G401.6 (cell line): Measurements from ENCODE around the gene HERC4.

Source experiments
- FAIRE-seq: peaks from 2 replicates; lab custom pipeline; 2012; peaks lifted over from hg19 to GRCh38; lab: Jason Lieb, UNC

HERC4 gene

GRCh38 chr10:68074775-68075549, at the start of gene HERC4:
Gene HERC4, minus strand, starts transcription at chr10:68075283. Its CDS starts 2,175 bp downstream, at chr10:68073108.
- no peak for FAIRE-seq

GRCh38 chr10:68124718-68125117, 49.6 kb upstream of the HERC4 start:
- no peak for FAIRE-seq

DNA sequence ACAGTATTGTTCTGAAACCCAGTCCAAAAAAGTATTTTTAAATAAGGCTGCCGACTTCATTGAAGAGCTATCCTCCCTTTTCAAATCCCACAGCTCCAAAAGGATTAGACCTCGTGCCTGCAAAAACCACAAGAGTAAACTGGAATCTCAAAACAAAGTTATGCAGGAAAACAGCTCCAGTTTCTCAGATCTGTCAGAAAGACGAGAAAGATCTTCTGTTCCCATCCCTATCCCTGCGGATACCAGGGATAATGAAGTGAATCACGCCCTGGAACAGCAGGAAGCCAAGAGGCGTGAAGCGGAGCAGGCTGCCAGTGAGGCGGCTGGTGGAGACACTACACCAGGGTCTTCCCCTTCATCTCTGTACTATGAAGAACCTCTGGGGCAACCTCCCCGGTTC, 46.8 kb upstream of the HERC4 start:
- no peak for FAIRE-seq

DNA sequence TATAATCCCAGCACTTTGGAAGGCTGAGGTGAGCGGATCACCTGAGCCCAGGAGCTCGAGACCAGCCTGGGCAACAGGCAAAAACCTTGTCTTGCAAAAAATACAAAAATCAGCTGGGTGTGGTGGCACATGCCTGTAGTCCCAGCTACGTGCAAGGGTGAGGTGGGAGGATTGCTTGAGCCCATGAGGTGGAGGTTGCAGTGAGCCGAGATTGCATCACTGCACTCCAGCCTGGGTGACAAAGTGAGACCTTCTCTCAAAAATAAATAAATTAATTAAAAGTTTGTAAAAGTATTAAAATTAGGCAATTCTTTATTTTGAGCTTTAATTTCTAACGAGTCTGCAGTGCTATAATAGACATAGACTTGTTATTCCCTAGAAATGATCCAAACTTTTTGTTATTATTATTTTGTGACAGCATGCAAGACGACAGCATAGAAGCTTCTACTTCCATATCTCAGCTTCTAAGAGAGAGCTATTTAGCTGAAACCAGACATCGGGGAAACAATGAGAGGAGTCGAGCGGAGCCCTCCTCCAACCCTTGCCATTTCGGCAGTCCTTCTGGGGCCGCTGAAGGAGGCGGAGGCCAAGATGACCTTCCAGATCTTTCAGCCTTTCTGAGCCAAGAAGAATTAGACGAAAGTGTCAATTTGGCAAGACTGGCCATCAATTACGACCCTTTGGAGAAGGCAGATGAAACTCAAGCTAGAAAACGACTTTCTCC, 46.1 kb upstream of the HERC4 start:
- FAIRE-seq: no peak

- FAIRE-seq: no peak
Measured at GRCh38 chr10:68118657-68119056, 43.6 kb upstream of the HERC4 start.

- FAIRE-seq: no peak
Measured at GRCh38 chr10:68112837-68113236, 37.8 kb upstream of the HERC4 start.

GRCh38 chr10:68111584-68111983, 36.5 kb upstream of the HERC4 start:
- no peak for FAIRE-seq

DNA sequence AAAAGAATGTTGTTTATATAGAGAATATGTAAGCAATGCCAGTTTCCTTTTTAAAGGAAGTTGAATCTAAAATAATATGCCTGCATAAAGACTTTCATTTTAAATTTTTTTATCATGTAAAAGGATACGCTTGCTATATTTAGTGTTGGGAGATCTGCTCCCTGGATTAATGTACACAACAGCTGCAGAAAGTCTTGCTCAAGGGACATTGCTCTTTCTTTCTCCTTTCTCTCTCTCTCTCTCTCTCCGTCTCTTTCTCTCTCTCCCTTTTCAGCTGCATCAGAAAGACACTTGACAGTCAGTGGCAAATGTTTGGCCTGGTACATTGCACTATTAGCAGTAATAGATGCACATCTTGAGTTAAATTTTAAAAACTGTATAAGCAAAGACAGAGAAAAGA, 34.9 kb upstream of the HERC4 start:
- no peak for FAIRE-seq

- no peak for FAIRE-seq
Measured at GRCh38 chr10:68109331-68109730, 34.2 kb upstream of the HERC4 start, which contains the start of gene MYPN. Gene MYPN, plus strand, starts transcription at chr10:68109488. Its CDS starts 11,951 bp downstream, at chr10:68121439.

GRCh38 chr10:68108653-68109052, 33.6 kb upstream of the HERC4 start:
- no peak for FAIRE-seq

- FAIRE-seq: no peak
Measured at GRCh38 chr10:68108051-68108450, 33.0 kb upstream of the HERC4 start.

DNA sequence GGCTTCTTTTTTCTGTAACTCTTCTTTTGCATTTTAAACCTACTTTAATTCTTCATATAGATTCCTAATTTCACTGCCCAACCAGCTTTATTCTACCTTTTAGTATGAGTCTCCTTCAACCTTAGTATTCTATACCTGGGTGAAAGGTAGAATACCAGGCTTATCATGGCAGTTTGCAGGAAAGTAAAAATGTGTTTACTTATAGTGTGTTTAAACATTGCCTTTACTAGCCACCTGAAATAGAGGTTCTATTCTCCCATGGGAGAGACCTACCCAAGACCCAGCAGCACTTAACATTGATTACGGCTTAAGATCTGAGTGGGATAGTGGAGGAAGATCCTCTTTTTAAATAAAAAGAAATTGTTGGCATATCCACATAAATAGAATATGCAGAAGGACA, 32.6 kb upstream of the HERC4 start:
- FAIRE-seq: no peak

DNA sequence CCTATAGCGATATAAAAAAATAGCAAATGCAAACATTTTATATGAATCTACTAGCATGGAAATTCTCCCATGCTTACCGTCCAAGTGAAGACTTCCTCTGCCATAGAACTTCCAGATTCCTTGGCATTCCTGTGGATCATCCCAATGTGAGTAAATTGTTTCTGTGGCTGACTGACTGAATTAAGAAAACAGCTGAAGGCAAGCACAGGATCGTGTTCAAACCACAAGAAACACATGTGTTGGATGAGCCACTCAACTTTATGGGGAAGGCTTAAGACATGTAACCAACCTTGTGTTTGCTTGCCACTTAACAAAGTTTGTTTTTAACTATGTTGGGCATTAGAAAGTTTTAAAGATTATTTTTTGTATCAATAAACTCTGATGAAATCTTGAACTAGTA, 31.6 kb upstream of the HERC4 start:
- no peak for FAIRE-seq

DNA sequence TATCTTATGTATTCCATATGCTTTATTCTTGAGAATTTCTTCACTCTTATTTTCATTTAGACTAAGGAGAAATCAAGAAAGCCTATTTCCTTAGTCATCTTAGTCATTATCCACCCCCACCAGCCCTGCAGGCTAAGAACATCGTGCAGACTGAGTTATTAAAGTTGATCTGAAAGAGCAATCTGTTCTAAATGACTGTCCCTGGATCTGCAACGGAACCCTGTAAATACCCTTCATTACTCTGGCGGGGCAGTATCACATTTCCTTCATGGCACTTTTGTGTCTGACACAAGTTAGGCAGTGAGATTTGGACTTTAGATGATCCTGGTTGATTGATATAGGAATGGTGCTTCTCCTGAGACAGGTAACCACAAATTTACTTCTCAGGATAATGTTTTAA, 30.7 kb upstream of the HERC4 start:
- FAIRE-seq: no peak

GRCh38 chr10:68103901-68104300, 28.8 kb upstream of the HERC4 start:
- peak; percentile 27 for FAIRE-seq

DNA sequence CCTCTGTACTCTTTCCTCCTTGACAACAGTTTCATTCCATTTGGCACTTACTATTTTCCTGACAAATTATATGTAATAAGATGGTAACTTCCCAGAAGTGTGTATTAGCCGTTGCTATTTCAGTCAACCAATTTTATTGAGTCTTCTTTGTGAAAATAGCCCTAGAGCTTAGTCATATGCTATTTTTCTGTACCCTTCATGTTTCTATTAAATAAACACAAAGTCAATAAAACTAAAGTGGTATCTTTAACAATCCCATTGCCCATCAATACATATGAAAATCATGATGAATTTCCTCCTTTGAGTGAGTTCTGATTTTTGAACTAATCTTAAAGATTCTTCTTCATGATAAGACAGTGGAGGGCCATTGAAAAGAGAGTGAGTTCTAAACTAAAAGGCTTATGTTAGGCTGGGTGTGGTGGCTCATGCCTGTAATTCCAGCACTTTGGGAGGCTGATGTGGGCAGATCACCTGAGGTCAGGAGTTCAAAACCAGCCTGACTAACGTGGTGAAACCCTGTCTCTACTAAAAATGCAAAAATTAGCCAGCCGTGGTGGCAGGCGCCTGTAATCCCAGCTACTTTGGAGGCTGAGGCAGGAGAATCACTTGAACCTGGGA, 28.3 kb upstream of the HERC4 start:
- FAIRE-seq: peak; percentile 87

DNA sequence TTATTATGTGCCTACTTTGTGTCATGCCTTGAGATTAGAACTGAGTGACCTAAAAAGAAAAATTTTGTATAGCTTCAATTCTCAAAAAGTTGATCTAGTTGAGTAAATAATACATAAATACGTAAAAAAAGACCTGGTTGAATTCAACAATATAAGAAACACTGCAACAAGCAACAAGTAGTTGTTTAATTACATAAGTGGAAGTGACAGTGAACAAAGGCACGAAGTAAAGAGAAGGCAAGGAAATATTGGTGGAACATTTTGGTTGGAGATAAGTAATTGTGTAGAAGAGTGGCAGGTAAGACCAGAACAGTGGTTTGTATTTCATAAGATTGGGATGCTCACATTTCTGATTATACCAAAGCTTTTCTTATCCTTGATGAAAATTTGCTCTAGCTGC, 26.0 kb upstream of the HERC4 start:
- FAIRE-seq: no peak

DNA sequence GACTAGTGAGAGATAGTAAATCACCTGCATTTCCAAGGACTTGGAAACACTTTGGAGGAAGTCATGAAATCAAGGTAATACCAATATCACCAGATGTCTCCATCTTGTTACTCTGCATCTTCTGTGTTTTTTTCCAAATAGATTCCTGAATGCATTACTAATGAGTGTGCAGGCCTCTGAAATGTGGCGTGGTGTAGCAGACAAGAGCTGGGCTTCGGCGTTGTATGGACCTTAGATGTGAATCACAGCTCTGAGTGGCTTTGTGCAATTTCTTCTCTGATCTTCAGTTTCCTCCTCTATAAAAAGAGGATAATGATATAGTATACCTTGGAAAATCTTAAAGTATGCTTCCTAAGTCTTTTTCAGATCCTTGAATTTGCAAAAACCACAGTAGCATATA, 24.7 kb upstream of the HERC4 start:
- peak; percentile 66 for FAIRE-seq

- FAIRE-seq: peak; percentile 96
Measured at GRCh38 chr10:68096913-68097516, 21.9 kb upstream of the HERC4 start.

DNA sequence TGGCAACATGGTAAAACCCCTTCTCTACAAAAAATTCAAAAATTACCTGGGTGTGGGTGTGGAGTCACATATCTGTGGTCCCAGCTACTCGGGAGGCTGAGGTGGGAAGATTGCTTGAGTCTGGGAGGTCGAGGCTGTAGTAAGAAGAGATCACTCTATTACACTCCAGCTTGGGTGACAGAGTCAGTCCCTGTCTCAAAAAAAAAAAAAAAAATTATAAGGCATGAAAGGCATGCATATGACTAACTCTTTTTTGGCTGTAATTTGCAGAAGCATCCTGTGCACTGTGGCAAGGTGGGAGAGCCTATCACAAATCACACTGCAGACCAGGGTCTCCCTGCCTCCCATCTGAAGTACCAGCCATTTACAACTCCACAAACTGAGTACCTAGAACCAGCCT, 20.1 kb upstream of the HERC4 start:
- FAIRE-seq: no peak

DNA sequence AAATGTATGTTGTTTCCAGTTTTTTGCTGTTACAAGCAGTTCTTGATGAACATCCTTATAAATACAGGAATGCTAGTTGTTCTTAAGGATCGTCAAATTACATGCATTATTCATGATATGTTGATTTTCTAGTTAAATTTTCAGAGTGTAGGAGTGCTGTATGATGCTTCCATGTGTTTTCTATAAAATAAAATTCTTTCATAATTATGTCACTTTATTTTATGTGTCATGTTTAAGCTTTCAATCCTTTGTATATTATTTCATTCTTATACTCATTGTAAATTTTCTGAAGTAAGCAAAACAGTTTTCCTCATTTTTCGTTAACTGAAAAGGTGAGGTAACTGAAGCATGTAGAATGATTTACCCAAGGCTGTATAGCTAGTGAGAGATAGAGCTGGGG, 17.4 kb upstream of the HERC4 start:
- peak; percentile 23 for FAIRE-seq

GRCh38 chr10:68090586-68090985, 15.5 kb upstream of the HERC4 start:
- FAIRE-seq: no peak

- FAIRE-seq: no peak
Measured at GRCh38 chr10:68088740-68089139, 13.7 kb upstream of the HERC4 start.
